ENCODE data around the gene FBXO41. TPM values are rescaled to one million over a fixed set of nuclear protein-coding genes. Genes with fewer than 3 reads are reported as not detected.

Gene FBXO41
- total and polyA plus RNA-seq, 4 donors = 0.25 to 4.7 (median 2.2) TPM

DNA sequence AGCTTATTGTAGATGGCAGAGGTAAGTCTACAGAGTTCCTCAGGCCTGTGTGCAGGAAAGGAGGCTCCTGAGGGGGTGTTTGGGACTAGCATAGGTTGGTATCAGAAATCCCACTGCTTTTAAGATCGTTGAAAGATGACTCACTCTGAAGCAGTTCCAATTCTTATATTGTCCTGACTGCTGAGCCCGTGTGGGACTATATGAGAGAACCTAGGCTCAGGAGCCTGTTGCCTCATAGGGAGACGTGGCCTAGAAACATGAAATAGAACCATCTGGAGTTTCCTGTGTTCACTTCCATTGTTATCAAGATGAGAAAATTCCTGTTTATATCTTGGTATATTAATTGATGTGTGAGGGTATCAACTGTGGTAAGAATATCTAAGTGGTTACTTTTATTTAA, 44.5 kb downstream of the FBXO41 start:
- intact Hi-C loops (cut with DNase I) = no loop called here
- Histone ChIP-seq H3K36me3 (ENCODE audit: control insufficient read depth in 1 of 2, insufficient read depth in 2 of 2, low read length in 1 of 2) (peaks cover 0 to 14% of the 10 kb centered on the region in 2 donors), H3K9me3 (ENCODE audit: control insufficient read depth, low read length) (no peaks in the 10 kb centered on the region), H3K4me3 (ENCODE audit: low read length in 2 of 2) (no peak overlapping the region), H3K27ac (ENCODE audit: low read depth in 1 of 2, low read length in 2 of 2) (no peak overlapping the region), H3K4me1 (ENCODE audit: control insufficient read depth in 1 of 2, insufficient read depth in 2 of 2, low read length in 2 of 2) (no peaks in the 10 kb centered on the region), H3K27me3 (ENCODE audit: control insufficient read depth in 1 of 2, insufficient read depth in 2 of 2, low read length in 1 of 2) (no peaks in the 10 kb centered on the region)
- no peak for ATAC-seq (ENCODE audit: low FRiP score)
- no peak for DNase-seq
- WGBS, 2 donors = 26 to 34% methylated on average over 3 of the region's 3 CpGs

DNA sequence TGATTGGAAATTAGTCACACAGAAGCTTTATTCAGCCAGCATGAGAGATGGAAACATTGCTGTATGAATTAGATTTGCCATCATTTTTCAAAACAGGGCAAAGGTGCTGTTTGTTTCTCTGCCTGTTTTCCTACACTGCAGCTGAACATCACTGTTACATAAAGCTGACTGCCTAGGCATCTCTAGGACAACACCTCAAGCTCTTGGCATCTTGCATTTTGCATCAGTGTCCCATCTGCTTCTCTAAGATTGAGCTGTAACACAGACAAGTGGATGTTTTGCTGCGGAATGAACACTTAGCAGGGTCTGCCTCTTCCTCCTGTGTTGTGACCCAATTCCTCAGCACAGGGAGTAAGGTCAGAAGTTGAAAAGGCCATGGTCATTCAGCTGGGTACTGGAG, 45.3 kb downstream of the FBXO41 start:
- intact Hi-C loops (cut with DNase I) = no loop called here
- Histone ChIP-seq H3K4me1 (ENCODE audit: control insufficient read depth in 1 of 2, insufficient read depth in 2 of 2, low read length in 2 of 2) (no peaks in the 10 kb centered on the region), H3K4me3 (ENCODE audit: low read length in 2 of 2) (no peak overlapping the region), H3K27ac (ENCODE audit: low read depth in 1 of 2, low read length in 2 of 2) (no peak overlapping the region), H3K9me3 (ENCODE audit: control insufficient read depth, low read length) (no peaks in the 10 kb centered on the region), H3K36me3 (ENCODE audit: control insufficient read depth in 1 of 2, insufficient read depth in 2 of 2, low read length in 1 of 2) (peaks cover 0 to 8% of the 10 kb centered on the region in 2 donors), H3K27me3 (ENCODE audit: control insufficient read depth in 1 of 2, insufficient read depth in 2 of 2, low read length in 1 of 2) (no peaks in the 10 kb centered on the region)
- ATAC-seq (ENCODE audit: low FRiP score) = no peak
- DNase-seq = no peak
- 84 to 85% methylated on average over 1 of the region's 1 CpG for WGBS, 2 donors

DNA sequence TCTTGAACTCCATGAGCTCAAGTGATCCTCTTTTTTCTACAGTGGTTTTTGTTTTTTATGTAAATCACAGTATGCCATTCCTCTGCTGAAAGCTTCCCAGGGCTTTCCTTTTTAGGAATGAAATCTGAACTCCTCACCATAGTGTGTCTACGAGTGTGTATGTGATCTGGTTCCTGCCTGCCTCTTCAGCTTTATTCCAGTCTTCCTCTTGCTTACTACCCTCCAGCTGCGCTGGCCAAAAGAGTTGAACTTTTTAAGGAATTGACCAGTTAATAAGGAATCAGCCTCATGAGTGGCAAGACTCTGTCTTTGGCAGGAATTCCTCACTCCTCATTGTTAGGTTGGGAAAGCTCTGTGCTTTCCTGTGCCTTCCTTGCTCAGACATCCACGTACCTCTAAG, 46.1 kb downstream of the FBXO41 start:
- H3K27ac ChIP-seq (ENCODE audit: low read depth in 1 of 2, low read length in 2 of 2) = no peak overlapping the region
- H3K36me3 ChIP-seq (ENCODE audit: control insufficient read depth in 1 of 2, insufficient read depth in 2 of 2, low read length in 1 of 2) = peaks cover 0 to 5% of the 10 kb centered on the region in 2 donors
- intact Hi-C loops (cut with DNase I) = no loop called here
- ATAC-seq (ENCODE audit: low FRiP score) = no peak
- no peak for DNase-seq
- H3K27me3 ChIP-seq (ENCODE audit: control insufficient read depth in 1 of 2, insufficient read depth in 2 of 2, low read length in 1 of 2) = no peaks in the 10 kb centered on the region
- H3K4me3 ChIP-seq (ENCODE audit: low read length in 2 of 2) = no peak overlapping the region
- H3K9me3 ChIP-seq (ENCODE audit: control insufficient read depth, low read length) = no peaks in the 10 kb centered on the region
- WGBS, 2 donors = 54 to 63% methylated on average over 3 of the region's 3 CpGs
- H3K4me1 ChIP-seq (ENCODE audit: control insufficient read depth in 1 of 2, insufficient read depth in 2 of 2, low read length in 2 of 2) = no peaks in the 10 kb centered on the region

DNA sequence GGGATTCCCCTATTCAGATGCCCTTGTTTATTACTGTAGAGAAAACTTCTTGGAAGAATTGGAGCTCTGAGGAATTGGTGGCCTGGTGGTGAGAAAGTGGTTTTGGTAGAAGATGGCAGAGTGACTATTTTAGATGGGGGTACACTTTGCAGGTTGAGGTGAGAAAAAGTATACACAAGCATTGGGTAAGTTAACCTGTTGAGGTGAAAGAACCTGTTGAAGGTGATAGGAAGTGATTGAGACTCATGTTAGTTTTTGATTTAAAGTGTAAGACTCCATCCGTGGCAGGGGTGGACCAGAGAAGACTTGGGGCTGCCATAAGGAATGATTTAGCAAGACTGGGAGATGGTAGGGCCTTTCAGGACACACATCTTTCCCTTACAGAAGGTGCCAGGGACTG, 47.1 kb downstream of the FBXO41 start:
- intact Hi-C loops (cut with DNase I) = no loop called here
- ATAC-seq (ENCODE audit: low FRiP score) = no peak
- Histone ChIP-seq H3K4me3 (ENCODE audit: low read length in 2 of 2) (no peak overlapping the region), H3K4me1 (ENCODE audit: control insufficient read depth in 1 of 2, insufficient read depth in 2 of 2, low read length in 2 of 2) (no peaks in the 10 kb centered on the region), H3K36me3 (ENCODE audit: control insufficient read depth in 1 of 2, insufficient read depth in 2 of 2, low read length in 1 of 2) (peaks cover 0 to 3% of the 10 kb centered on the region in 2 donors), H3K9me3 (ENCODE audit: control insufficient read depth, low read length) (no peaks in the 10 kb centered on the region), H3K27me3 (ENCODE audit: control insufficient read depth in 1 of 2, insufficient read depth in 2 of 2, low read length in 1 of 2) (no peaks in the 10 kb centered on the region), H3K27ac (ENCODE audit: low read depth in 1 of 2, low read length in 2 of 2) (no peak overlapping the region)
- no peak for DNase-seq
- WGBS, 2 donors = 60 to 85% methylated on average over 1 of the region's 1 CpG

DNA sequence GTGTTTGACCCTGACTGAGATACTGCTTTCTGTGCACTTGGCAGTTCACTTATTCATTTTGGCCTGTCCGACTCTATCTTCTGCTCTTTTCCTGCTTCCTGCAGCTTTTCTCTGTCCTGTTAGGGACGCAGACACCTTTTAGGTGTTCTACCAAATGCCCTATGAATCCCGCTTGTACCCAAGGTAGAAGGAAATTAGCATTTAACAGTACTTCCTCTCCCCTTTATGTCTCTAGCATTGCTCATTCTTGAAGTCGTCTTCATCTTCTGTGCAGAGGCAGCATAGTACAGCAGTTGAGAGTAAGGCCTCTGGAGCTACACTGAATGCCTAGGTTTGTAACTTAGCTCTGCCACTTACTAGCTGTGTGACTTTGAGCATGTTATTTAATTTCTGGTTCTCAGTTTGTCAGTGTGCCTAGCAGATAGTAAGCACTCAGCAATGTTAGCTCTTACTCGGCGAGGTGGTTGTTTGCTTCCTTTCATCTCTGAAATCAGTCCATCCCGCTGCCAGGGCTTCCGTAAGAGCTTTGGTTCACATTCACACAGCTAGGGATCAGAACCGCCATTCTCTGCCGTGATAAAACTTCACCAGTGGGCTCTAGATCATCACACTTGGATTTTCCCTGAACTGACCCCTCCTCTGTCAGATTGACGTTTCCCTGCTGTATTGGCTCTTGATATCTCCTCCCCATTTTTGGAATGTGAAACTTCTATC, 48.8 kb downstream of the FBXO41 start:
- ATAC-seq (ENCODE audit: low FRiP score) = no peak
- no peak for DNase-seq
- no peaks in the 10 kb centered on the region for H3K27me3 ChIP-seq (ENCODE audit: control insufficient read depth in 1 of 2, insufficient read depth in 2 of 2, low read length in 1 of 2)
- 73% methylated on average over 11 of the region's 11 CpGs for WGBS, 2 donors
- H3K4me3 ChIP-seq (ENCODE audit: low read length in 2 of 2) = peak overlapping the region in 1 of 2 donors; percentile 53
- H3K27ac ChIP-seq (ENCODE audit: low read depth in 1 of 2, low read length in 2 of 2) = no peak overlapping the region
- intact Hi-C loops (cut with DNase I) = loop anchor here in 1 of 2 donors (2.0 kb wide), 1 partner anchor 59 kb away; no protein-coding TSS in a partner anchor
- no peaks in the 10 kb centered on the region for H3K9me3 ChIP-seq (ENCODE audit: control insufficient read depth, low read length)
- no peaks in the 10 kb centered on the region for H3K4me1 ChIP-seq (ENCODE audit: control insufficient read depth in 1 of 2, insufficient read depth in 2 of 2, low read length in 2 of 2)
- peaks cover 0 to 3% of the 10 kb centered on the region in 2 donors for H3K36me3 ChIP-seq (ENCODE audit: control insufficient read depth in 1 of 2, insufficient read depth in 2 of 2, low read length in 1 of 2)

DNA sequence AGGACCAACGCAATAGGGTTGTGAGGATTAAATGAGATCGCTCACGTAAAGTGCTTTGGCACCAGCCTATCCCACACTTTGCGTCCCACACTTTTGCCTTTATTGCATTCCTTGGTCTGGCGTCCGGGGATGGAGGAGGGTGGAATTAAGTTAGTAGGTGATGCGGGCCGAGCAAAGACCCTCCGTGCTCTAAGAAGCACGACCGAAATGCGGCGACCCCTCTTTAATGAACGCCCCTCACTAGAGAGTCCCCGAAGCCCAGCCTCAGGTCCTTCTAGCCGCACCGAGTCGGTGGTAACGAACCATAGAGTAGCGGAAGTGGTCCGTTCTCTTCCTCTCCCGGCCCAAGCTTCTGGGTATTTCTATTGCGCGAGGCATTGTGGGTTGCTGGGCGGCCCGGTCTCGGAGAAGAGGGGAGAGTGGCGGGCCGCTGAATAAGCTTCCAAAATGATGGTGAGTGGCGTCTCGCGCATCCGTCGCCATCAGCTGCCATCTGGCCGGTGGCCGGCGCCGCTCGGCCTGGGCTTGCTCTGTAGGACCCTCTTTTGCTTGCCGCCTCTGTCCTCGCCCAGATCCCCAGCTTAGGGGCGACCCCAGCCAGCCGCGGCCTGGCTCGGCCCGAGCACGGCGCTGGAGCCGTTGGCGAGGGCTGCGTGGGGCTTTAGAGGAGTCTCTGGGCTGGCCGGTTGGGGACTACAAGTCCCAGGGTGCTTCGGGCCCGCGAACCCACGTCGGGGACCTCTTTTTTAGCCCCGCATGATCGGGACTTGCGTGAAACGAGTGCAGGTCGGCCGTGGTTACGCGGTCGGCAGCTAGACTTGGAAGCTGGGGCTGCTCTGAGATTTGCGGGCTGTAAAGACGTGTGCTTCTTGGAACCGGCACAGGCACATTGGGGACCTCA, 50.1 kb downstream of the FBXO41 start, which contains the start of gene CCT7:
CCT7 (plus strand) TSS at position 377 of the 901 bp plus-strand sequence; CDS start at position 448, 71 bp downstream.
- ATAC-seq (ENCODE audit: low FRiP score) (peak; percentile 94), DNase-seq (peak; percentile 93)
- Histone ChIP-seq H3K27ac (ENCODE audit: low read depth in 1 of 2, low read length in 2 of 2) (peak within 1 kb of the TSS; percentile 12 to 78), H3K9me3 (ENCODE audit: control insufficient read depth, low read length) (no peaks in the 10 kb centered on the region), H3K4me3 (ENCODE audit: low read length in 2 of 2) (peak within 1 kb of the TSS; percentile 53 to 82), H3K4me1 (ENCODE audit: control insufficient read depth in 1 of 2, insufficient read depth in 2 of 2, low read length in 2 of 2) (no peaks in the 10 kb centered on the region), H3K36me3 (ENCODE audit: control insufficient read depth in 1 of 2, insufficient read depth in 2 of 2, low read length in 1 of 2) (no peaks in the 10 kb centered on the region), H3K27me3 (ENCODE audit: control insufficient read depth in 1 of 2, insufficient read depth in 2 of 2, low read length in 1 of 2) (no peaks in the 10 kb centered on the region)
- intact Hi-C loops (cut with DNase I) = loop anchor here (2.0 to 5.0 kb wide), 3 partner anchors 57 to 503 kb away; partner anchors contain the start of genes ALMS1 (in 1 of the 2) and TPRKB (in 1 of the 2)
- 0% methylated on average over 64 to 69 of the region's 69 CpGs for WGBS, 2 donors

DNA sequence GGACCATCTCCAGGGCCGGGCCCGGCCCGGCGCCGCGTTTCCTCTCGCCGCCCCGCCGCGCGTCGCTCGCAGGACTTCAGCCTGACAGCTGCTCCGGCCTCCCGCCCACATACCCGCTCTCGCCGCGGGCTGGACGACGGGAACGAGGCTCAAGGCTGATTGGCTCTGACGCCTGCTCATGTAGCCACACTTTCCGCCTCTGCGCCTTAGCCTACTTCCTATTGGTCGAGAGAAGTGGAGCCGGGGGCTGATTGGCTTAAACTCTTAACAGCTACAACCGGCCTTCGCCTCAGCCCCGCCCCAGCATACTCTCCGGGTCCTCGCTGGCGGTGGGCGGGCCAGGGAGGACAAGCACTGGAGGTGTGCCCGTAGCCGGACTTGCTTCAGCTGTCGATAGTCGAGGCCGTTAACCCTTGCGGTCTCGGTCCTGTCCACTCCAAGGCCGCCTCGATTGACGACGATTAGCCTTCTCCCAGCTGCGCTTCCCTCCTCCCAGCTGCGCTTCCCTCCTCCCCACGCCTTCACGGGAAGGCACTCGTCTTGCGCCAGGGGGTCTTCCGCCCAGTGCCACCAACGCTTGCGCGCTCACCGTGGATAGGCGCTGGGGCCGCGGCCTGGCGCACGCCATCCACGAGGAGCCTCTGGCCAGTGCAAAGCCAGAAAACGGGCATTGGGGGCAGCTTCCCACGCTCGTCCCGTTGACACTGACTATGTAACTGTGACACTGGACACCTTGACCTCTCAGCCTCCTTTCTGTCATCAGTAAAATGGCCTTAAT, 50.9 kb downstream of the FBXO41 start, which contains the start of gene PRADC1:
PRADC1 (minus strand) TSS at position 86 of the 778 bp plus-strand sequence; CDS start at position 7, 79 bp downstream.
- 0% methylated on average over 66 to 67 of the region's 67 CpGs for WGBS, 2 donors
- H3K36me3 ChIP-seq (ENCODE audit: control insufficient read depth in 1 of 2, insufficient read depth in 2 of 2, low read length in 1 of 2) = no peaks in the 10 kb centered on the region
- H3K27me3 ChIP-seq (ENCODE audit: control insufficient read depth in 1 of 2, insufficient read depth in 2 of 2, low read length in 1 of 2) = no peaks in the 10 kb centered on the region
- ATAC-seq (ENCODE audit: low FRiP score) (peak; percentile 98), DNase-seq (peak; percentile 98 to 99)
- H3K4me3 ChIP-seq (ENCODE audit: low read length in 2 of 2) = peak within 1 kb of the TSS; percentile 43 to 58
- intact Hi-C loops (cut with DNase I) = loop anchor here (5.0 kb wide), 2 partner anchors 154 to 504 kb away; partner anchors contain the start of genes ALMS1 (in 1 of the 2) and TPRKB (in 1 of the 2)
- H3K27ac ChIP-seq (ENCODE audit: low read depth in 1 of 2, low read length in 2 of 2) = peak within 1 kb of the TSS; percentile 12 to 78
- H3K4me1 ChIP-seq (ENCODE audit: control insufficient read depth in 1 of 2, insufficient read depth in 2 of 2, low read length in 2 of 2) = no peaks in the 10 kb centered on the region
- no peaks in the 10 kb centered on the region for H3K9me3 ChIP-seq (ENCODE audit: control insufficient read depth, low read length)

Measured in aorta (tissue), 5 donors.